ENCODE measurements around the gene ALDOB.

ALDOB gene

GRCh38 chr9:101435601-101436079 is at the start of gene ALDOB:
Gene ALDOB (minus strand): TSS chr9:101435774. CDS start chr9:101430887, 4,887 bp downstream.
- no peak for FAIRE-seq

- FAIRE-seq, result no peak
Observed at GRCh38 chr9:101484046-101484445, 48.5 kb upstream of the ALDOB start.

GRCh38 chr9:101481261-101481660 is 45.7 kb upstream of the ALDOB start:
- no peak for FAIRE-seq

GRCh38 chr9:101480386-101480785 is 44.8 kb upstream of the ALDOB start:
- FAIRE-seq, result no peak

GRCh38 chr9:101479338-101480030 is 43.9 kb upstream of the ALDOB start:
- no peak for FAIRE-seq

GRCh38 chr9:101478906-101479305 is 43.3 kb upstream of the ALDOB start:
- FAIRE-seq, result no peak

DNA sequence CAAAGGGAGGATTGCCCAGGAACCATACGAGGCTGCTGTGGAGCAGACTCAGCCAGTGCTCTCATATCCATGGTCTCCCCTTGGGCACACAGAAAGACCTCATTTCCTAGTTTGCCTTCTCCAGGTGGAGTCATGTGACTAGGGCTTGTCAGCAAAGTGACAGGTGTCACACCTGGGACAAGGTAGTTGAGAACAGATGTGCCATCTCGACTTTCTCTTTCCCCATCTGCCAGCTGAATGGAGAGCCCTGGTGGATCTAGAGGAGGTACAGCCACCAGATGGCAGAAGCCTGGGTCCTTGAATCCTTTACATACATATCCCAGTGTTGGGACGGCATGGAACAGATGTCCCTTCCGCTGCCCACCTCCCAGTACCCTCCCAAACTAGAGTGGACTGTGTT is 42.9 kb upstream of the ALDOB start:
- no peak for FAIRE-seq

DNA sequence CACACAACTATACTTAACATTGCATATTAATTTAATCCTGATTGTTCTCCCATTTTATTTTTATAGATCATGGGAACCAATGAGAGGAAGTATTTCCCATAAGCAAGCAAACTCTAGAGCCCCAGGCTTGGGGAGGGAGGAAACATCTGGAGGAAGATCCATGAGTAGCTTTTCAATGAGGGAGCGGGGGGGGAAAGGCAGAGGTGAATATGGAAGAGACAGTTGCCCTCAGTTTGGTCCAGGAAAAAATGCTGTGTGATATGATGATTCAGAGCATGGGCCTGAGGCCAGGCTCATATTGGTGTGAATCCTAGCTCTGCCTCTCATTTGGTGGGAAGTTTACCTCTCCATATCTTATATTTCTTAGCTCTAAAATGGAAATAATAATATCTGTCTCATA is 42.2 kb upstream of the ALDOB start:
- no peak for FAIRE-seq

DNA sequence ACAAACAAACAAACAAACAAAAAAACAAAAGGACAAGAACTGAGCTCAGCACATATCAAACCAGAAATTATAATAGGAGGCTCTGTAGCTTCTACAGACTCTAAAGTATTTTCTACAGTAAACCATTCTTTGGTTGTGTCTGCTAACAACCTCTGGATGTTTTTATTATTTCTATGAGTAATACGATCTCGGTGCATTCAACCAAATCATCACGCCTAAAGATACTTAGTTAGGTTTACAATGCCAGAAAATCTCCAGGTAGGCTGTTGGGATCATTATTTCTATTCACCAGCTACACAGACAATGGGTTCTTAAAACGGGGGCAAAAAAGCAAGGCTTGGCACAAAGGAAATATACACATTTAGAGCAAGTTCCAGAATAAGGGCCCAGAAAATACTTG is 41.6 kb upstream of the ALDOB start:
- no peak for FAIRE-seq

DNA sequence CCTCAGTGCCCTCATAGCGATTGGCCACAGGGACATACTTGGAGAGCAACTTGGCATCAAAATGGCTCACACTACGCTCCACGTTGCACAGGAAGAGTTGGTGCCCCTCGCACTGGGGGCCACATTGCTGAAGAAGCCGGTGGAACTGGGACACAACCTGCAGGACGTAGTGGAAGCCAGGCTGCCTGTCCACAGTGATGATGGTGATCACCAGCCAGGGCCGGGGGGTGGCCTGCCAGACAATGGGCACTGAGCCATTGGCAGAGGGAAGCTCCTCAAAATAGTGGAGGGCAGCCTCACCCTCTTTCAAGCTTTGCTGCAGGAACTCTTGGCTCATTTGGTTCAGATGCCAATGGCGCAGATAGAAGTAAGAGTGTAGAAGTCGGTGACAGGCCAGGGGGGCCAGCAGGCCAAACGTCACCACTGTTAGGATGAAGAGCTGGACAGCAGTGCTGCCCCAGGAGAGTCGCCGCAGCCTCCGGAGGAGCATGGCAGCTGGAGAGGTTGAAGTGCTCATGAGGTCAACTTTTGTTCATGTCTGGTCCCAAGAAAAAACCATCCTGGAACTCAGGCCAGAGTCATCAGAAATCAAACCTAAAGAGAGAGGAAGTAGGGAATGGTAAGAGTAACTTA is 41.1 kb upstream of the ALDOB start:
- FAIRE-seq, result no peak

GRCh38 chr9:101472891-101473290 is 37.3 kb upstream of the ALDOB start:
- no peak for FAIRE-seq

GRCh38 chr9:101470929-101471328 is 35.4 kb upstream of the ALDOB start:
- no peak for FAIRE-seq

GRCh38 chr9:101470021-101470420 is 34.4 kb upstream of the ALDOB start:
- no peak for FAIRE-seq

- no peak for FAIRE-seq
Observed at GRCh38 chr9:101469026-101469425, 33.5 kb upstream of the ALDOB start.

DNA sequence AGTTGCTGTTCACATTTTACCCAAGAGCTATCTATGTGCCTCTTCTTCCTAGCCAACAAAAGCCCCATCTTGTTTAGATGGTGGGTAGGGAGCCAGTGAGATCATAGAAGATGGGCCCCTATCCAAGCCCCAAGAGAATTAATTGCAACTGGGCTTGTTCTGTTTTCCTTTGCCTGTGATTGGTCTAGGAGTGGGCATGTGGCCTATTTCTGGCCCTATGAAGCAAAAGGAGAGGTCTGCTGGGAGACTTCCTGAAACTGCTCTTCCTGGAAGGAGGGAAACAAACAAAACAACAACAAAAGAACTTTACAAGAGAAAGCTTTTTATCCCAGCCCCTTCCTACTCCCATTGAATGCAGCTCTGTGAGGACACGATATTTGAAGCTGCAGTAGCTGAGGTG is 32.5 kb upstream of the ALDOB start:
- FAIRE-seq, result no peak

GRCh38 chr9:101467690-101468089 is 32.1 kb upstream of the ALDOB start:
- FAIRE-seq, result no peak

DNA sequence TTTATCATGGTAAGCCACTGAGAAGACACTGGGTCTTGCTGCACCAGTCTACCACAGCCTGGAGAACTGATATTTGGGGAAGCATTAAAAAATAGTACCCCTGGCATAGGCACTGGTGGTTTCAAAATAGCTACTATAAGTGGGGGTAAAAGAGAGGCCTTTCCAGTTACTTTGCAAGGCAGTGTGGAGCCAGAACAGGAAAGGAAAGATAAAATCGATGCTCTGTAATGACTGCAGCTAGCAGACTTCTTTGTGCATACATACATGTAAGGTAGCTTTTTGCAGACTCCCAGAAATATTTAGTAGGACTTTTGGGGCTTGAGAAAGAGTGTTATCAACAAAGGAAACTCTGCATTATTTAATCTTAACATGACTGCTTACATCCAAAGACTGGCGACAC is 31.3 kb upstream of the ALDOB start:
- no peak for FAIRE-seq

- FAIRE-seq, result no peak
Observed at GRCh38 chr9:101465326-101465915, 29.8 kb upstream of the ALDOB start.

DNA sequence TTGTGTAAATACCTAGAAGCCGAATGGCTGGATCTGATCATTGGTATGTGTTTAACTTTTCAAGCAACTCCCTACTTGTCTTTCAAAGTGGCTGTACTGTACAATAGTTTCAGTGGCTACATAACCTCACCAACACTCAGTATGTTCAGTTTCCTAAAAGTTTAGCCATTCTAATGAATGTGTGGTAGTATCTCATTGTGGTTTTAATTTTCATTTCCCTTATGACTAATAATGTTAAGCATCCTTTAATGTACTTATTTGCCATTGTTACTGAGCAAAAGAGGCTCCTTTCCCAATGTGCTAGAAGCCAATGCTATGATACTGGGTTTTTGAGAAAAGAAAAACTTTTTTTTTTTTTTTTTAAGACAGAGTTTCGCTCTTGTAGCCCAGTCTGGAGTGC is 27.8 kb upstream of the ALDOB start:
- FAIRE-seq, result no peak

DNA sequence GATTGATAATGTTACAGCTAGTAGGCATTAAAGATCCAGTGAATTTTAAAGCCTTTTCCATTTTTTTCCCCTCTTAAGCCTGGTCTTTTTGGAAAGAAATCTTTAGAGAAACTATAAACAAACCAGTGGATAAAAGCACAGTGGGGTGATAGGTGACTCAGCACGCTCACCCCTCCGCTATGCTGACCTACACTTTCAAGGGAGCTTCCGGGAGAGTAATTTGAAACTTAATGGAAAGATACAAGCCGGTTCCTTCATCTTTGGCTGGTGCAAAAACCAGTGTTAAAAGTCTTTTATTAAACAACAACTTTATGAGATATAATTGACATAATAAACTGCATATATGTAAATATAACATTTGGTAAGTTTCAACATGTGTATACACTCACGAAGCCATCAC is 27.0 kb upstream of the ALDOB start:
- no peak for FAIRE-seq

GRCh38 chr9:101460965-101461364 is 25.4 kb upstream of the ALDOB start:
- no peak for FAIRE-seq

DNA sequence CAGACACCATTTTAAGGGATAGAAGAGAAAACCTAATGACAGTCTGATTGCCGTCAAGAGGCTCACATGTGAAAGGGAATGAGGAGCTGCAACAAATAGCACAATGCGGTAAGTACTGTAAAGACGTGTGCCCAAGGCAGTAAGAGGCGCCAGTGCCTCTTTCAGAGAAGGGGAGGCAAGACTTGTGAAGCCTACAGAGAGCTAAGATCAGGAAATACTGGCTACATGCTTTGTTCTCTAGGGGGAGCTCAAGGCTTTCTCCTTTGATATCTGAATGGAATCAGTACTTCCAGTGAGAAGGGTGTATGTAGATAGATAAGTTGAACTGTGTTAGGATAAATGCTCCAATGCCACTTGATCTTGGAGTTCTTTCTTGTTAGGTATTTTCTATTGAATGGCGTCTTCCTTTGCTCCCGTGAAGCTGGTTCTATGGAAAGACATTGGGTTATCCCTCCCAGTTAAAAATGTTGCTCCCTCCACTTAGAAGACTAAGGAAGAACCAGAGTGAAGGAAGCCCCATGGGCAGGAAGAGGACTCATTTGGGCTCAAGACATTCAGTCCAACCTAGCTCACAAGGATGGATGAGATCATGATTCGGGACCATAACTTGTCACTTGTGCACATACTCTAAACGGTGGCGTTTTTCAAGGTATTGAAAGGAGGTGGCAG is 23.5 kb upstream of the ALDOB start:
- FAIRE-seq, result peak; percentile 90

GRCh38 chr9:101457003-101457402 is 21.4 kb upstream of the ALDOB start:
- FAIRE-seq, result no peak

All from A204.1 (cell line).